Stimulated activated CD4-positive, alpha-beta T cell treated with anti-CD3 and anti-CD28 coated beads, Interleukin-12 subunit alpha, Interleukin-12 subunit beta, amount 100 ng/mL, for 4 hours (primary cell): ENCODE data around the gene AMOTL1.
"Not testable (repeated sequence)": the region's sequence is repeated elsewhere in the genome, so short reads cannot be mapped to it uniquely, and the experiment has no call there.

ENCODE experiments used
- DNase-seq: peaks from one replicate; pipeline ENCODE4 v3.0.0-alpha.2; 2020

The AMOTL1 gene

DNA sequence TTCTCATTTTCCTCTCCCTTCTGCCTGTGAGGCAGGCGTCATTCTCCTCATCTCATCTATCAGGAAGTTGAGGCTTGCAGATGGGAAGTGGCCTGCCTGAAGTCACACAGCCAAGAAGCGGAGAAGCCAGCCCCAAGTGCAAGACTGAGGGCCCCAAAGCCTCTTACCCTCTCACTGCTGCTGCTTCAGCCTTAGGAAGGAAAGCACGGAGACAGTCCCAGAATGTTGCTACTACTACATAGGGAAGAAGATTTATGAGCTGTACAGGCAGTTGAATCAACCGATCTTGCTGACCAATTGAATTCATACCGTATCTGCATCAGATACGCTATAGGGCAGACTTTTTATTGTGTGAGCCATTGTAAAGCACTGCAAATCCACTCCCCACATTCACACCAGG is 116.2 kb downstream of the AMOTL1 start:
- no peak for DNase-seq

DNA sequence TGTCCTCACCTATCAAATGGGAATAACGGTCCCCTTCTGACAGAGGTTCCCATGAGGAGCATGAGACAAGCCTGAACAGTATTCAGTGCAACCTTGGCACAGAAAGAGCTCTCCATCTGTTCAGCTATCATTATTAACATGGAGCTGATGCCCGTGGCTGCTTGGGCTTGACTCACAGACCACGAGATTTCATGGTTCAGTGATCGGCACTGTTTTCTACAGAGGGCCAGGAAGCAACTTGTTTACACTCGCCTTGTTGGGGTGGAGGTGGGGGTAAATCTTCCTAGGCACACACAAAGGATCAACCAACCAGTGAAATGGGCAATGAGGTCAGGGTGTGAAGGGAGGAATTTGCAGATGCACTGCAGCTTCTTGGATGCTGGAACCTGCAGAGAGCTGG is 117.0 kb downstream of the AMOTL1 start:
- no peak for DNase-seq

DNA sequence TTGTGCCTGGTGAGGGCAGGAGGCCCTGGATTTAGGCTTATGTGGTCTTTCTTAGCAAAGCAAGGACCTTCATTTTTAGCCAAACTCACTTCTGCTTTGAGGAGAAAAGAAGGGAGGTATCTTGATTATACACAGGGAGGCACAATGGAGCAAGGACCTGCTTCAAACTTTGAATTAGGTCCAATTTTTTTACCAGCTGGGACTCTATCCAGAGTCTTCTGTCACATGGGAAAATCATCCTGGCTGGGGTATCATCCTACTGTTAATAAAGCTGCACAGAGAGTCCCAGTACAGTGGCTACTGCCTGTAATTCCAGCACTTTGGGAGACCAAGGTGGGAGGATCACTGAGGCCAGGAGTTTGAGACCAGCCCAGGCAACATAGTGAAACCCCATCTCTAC is 117.4 kb downstream of the AMOTL1 start:
- no peak for DNase-seq

DNA sequence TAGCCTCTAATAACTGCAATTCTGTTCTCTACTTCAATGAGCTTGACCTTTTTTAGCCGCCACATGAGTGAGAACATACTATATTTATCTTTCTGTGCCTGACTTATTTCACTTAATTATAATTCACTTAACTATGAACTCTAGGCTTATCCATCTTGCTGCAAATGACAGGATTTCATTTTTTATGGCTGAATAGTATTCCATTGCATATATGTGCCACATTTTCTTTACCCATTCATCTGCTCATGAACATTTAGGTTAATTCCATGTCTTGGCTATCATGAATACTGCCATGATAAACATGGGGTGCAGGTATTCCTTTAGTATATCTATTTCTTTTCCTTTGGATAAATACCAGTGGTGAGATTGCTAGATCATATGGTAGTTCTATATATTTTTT is 120.0 kb downstream of the AMOTL1 start:
- no peak for DNase-seq

DNA sequence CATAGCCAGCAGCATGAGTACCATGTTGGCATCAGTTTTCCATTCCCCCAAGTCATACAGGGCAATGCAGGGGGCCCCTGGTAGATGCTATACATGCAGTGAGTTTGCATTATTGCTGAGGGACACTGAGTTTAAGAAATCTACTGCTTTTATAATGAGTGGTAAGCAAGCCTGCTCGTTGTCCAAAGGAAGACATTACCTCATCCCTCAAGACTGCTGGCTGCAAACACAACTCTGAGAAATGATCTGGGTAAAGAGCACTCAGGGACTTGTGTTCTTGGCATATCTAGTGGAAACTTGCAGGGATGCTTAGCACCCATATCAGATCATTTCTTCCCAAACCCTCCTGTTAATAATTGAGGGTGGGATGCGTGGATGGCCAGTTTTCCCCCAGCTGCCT is 127.3 kb downstream of the AMOTL1 start:
- DNase-seq, result no peak

DNA sequence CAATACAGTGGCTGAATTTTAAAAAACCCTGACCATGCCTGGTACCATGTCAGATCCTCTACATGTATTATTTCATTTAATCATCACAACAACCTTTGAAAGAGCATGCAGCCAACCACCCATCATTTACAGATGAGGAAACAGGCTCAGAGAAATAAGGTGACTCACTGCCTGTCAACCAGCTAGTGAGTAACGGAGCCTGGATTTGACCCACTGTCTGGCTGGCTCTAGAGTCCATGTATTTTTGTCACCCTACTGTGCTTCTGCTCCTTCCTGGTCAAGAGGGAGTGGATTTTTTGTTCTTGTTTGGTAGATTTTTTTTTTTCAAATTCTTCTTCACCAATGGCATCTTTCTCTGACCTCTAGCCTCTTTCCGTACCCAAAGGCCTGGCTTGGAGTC is 127.8 kb downstream of the AMOTL1 start:
- no peak for DNase-seq

DNA sequence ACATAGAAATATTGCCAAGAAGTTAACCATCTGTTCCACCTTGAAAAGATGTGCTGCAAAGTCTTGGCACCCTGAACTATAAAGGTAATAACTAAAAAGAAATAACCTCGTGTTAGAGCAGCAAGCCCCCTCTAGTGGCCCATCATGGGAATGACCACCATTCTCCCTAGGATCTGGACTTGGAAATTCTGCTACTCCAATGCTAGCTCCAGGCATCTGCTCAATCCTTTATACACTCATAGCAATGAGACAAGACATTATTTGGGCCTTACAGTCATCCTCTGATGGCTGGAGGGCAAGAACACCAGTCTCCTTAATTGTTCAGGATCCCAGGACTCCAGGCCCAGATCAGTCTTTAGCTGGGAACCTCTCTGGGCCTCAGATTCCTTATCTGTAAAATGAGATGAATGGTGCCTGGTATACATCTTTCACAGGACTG is 129.2 kb downstream of the AMOTL1 start:
- peak; percentile 30 for DNase-seq

DNA sequence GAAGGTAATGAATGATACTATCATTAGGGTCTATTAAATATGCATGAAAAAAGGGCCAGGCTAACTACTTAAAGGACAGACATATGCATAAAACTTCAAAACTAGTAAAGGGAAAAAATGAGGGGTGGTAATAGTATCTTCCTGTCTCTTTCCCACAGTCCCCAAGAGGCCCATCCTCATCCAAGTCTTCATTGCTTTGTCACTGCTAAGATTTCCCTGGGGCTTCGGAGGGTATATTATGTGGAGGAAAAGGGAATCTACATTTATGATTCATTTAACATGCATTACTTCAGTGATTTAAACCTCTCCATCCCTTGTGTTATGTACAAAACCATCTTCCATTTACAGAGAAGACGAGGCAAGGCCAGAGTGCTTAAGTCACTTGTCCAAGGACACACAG is 139.1 kb downstream of the AMOTL1 start:
- no peak for DNase-seq

DNA sequence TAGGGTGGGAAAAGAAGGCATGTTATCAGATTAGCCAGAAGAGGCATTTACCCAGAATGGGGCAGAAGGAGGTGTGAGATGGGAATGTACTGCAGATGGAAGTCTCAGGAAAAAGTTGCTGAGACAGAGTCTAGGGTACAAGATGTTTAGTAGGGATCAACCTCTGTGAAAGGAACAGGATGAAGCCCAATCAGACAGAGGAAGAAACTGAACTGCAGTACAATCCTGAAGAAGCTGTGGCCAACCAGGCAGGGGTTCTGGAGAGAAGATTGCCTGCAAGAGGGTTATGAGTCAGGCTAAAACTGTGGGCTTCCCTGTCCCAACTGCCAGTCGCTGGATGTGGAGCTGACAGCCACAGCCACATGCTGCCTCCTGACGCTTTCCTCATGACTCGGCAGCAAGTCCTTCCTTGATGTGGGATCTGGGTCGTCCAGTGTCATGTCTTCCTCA is 141.2 kb downstream of the AMOTL1 start:
- no peak for DNase-seq

DNA sequence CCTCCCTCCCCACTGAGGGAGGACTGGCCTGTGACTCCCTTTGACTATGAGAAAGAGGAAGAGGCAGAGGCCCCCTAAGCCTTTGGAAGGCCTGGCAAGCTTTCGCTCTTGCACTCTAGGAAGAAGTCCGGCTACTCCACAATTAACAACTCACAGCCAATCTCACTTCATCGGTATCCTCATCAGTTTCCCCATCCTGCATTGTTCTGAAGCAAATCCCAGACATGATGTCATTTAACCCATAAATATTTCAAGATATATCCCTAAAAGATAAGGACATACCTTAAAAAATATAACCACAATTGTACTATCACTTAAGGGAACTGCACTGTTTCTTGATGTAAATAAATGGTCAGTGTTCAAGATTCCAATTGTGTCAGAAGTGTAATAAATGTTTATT is 142.1 kb downstream of the AMOTL1 start:
- no peak for DNase-seq

DNA sequence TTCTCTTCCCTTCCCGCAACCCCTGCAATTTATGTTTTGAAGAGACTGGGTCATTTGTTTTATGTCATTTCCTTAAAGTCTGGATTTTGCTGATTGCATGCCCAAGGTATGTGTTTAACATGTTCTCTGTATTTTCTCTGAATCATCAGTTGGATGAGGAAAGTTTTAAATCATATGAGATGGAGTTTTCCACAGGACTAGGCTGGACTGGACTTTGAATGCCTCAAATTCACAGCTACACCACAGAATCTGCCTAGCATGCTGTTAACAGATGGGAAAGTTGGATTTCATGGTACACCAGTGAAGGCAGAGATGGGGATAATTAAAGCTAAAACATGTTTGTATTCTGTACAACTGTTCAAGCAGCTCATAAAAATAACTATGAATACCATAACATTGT is 142.6 kb downstream of the AMOTL1 start:
- no peak for DNase-seq

DNA sequence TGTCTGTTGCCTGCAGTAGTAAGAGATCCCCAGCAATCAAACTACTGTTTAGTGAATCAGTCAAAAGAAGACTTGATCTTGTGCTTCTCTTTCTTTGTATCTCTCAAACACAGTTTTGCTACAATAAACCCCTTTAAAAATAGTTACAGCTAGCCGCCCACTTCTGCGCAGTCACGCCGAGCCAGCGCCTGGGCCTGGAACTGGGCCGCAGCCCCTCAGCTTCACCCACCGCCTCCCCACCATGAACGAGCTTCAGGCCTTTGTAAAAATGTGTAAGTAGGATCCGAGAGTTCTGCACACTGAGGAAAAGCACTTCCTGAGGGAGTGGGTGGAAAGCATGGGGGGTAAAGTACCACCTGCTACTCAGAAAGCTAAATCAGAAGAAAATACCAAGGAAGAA is 144.7 kb downstream of the AMOTL1 start:
- DNase-seq, result no peak

DNA sequence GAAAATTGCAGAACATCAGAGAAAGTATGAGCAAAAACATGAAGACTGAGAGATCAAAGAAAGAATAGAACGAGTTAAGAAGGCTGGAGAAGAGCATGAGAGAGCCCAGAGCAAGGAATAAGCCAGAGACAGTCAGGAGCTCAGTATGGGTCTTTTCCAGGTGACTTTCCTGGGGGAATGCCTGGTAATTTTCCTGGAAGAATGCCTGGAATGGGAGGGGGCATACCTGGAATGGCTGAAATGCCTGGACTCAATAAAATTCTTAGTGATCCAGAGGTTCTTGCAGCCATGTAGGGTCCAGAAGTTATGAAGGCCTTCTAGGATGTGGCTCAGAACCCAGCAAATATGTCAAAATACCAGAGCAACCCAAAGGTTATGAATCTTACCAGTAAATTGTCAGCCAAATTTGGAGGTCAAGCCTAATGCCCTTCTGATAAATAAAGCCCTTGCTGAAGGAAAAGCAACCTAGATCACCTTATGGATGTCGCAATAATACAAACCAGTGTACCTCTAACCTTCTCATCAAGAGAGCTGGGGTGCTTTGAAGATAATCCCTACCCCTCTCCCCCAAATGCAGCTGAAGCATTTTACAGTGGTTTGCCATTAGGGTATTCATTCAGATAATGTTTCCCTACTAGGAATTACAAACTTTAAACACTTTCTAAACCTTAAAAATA is 145.7 kb downstream of the AMOTL1 start:
- DNase-seq, result not testable (repeated sequence)

DNA sequence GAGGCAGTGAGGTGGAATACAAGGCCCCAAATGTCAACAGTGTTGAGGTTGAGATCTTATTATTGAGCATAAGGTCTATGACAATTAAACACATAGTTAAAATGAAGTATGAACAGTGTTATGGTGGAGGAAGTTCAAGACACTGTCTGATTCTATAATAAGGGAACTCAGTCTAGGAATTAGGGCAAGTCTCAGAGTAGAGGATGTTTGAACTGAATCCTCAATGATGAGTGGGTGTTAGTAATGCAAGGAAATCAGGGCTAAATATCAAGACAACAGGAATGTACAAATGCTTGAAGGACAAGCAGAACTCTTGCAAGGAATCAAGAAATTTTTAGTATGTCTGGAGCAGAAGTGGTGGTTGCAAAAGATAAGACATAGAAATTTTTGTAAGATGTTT is 152.2 kb downstream of the AMOTL1 start:
- DNase-seq, result no peak

DNA sequence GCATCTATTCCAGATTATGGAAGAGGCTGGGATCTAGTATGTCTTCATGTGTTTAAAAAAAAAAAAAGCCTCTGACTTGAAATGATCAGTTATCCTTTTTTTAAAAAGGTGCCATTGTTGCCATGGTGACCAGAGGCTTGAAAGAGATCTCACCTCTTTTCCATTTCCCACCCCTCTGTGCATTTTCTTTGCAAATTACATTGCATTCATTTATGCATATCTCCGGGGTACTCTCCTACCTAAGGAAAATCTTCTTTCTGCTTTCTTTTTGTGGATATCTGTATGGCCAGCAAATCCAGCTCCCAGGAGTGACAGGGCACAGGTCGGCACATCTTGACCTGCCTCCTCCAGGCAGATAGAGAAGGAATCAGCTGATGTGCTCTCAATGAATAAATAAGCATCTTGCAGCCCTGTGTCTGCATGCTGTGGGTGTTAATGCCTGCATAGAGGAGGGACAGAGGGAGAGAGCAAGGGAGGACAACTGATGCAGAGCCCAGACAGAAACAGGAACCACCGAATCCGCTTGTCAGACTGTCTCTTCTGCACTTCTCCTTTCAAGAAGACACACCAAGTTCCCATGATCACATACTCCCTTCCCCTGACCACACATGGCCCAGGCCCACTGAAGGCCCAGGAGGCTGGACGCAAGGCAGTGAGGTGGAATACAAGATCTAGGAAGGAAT is 154.3 kb downstream of the AMOTL1 start:
- DNase-seq, result no peak

DNA sequence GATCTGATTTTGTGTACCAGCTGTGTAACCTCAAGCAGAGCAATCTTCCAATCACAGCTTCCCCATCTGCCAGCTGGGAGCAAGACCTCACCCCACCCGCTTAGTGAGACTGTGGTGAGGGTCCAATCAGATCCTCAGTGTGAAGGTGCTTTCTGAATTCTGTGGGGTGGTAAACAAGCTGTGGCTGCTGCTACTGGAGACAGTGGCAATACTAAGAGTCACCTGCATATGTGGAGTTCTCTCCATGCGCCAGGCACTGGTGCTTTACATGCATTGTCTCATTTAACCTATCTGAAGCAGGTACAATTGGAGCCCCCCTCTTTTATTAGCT is 154.8 kb downstream of the AMOTL1 start:
- DNase-seq, result no peak

DNA sequence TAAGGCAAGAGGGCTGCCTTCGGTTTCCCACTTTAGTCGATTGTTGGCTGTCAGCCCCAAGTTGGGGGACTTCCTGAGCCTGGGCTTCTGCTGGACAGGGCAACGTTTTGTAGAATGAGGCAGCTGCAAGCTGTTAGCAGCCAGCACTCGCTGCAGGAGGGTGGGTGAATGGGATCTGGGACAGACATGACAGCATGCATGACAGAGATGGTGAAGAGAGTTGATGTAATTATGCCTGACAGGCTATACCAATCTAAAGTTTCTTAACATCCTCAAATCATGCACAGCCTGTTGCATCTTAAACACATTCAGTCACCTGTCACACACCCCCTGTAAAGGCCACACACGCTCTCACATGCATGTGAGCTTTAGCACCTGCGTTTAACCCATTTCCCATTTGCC is 156.0 kb downstream of the AMOTL1 start:
- no peak for DNase-seq

DNA sequence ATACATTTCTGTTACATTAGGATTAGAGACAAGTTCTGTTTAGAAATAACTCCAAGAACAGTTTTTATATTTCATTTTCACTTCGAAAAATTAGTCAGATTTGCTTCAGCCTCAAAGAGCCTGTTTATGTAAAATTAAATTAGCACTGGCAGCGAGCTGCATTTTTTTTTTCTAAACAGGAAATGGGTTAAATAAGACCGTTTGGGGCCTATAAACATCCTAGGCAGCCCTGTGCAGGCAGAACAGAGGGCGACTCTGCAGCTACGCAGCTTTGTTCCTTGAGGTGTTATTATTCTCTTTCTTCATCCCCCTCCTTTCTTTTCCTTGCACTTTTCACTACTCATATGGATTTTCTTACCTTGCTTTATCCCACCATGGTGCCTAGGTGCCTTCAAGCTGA is 156.5 kb downstream of the AMOTL1 start:
- DNase-seq, result no peak

DNA sequence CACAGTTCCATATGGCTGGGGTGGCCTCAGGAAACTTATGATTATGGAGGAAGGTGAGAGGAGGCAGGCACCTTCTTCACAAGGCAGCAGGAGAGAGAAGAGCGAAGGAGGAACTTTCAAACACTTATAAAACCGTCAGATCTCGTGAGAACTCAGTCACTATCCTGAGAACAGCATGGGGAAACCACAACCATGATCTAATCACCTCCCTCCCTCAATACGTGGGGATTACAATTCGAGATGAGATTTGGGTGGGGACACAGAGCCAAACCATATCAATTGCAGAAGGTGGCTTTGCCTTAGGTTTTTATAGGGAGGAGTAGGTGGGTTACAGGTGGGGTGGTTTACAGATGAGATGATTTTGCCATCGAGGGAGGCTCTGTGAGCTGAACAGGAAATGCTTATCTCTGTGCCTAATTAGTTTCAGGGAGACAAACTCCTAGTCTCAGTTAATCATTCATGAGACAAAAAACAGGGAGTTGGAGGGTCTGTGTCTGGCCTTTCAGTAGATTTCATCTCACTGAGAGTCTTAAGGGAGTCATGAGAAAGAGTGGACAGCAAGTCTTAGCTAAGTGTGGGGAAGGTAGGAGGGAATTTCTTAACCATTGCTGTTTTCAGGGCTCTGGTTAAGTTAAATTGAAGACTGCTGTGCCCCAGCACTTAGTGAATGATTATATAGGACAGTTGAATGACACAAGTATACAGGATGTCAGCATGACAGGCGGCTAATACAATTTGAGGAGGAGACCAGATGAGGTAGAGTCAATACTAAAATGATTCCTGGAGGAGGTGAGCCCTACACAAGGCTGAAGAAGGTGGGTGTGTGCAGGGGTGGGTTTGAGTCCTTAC is 157.5 kb downstream of the AMOTL1 start:
- no peak for DNase-seq

DNA sequence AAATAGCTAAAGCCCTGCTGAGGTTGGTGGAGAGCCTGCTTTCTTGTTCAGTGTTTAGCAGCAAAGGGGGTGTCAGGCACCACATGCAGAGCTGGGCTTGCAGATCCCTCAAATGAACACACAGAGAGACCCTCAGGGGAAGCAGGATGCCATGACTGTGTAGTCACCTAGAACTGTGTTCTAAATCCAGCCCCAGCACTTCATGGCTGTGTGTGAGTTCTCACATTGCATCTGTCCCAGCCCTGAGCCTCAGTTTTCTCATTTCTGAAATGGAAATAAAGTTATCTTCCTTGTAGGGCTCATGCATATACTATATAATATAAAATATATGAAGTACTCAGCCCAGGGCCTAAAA is 158.1 kb downstream of the AMOTL1 start:
- no peak for DNase-seq
